Gastroesophageal sphincter (tissue), 3 donors: ENCODE measurements around the gene DMD.

Source experiments
- POLR2AphosphoS5 ChIP-seq: sonication (generic); formaldehyde crosslinking; IDR thresholded peaks from one replicate; pipeline ENCODE4 v1.6.1; 2017; ENCODE audit warnings: antibody characterized with exemption
- TF ChIP-seq, protein P1 (sequence below), 4 experiments: fragments of 200-600 bp in 2 of 4; fragments of 450-650 bp in 2 of 4; sonication (generic) in 1 of 4; IDR thresholded peaks; one replicate each; pipeline ENCODE4 v1.5.1; 2017 to 2019; ENCODE audit warnings: antibody characterized with exemption in 4 of 4, mild to moderate bottlenecking in 2 of 4, moderate library complexity in 2 of 4

DNA sequence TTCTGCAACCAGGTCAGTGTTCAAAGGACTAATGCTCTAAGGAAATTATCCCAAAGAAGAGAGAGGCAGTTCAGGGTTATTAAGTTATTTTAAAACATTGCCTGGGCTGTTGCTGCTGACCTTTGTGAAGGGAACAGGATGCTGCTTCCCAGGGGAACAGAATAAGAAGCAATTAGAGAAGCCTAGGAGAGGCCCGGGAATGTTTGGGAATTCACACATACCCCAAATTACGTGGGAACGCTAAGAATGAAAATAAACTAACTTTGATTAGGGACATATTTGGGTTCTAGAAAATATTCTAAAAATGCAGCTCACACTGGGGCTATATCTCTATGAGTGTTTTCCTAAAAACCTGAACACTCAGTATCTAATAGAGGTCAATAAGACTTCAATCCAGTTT is 1896.4 kb downstream of the DMD start:
- TF ChIP-seq, protein P1, sequence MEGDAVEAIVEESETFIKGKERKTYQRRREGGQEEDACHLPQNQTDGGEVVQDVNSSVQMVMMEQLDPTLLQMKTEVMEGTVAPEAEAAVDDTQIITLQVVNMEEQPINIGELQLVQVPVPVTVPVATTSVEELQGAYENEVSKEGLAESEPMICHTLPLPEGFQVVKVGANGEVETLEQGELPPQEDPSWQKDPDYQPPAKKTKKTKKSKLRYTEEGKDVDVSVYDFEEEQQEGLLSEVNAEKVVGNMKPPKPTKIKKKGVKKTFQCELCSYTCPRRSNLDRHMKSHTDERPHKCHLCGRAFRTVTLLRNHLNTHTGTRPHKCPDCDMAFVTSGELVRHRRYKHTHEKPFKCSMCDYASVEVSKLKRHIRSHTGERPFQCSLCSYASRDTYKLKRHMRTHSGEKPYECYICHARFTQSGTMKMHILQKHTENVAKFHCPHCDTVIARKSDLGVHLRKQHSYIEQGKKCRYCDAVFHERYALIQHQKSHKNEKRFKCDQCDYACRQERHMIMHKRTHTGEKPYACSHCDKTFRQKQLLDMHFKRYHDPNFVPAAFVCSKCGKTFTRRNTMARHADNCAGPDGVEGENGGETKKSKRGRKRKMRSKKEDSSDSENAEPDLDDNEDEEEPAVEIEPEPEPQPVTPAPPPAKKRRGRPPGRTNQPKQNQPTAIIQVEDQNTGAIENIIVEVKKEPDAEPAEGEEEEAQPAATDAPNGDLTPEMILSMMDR (IDR thresholded peaks at IDR 0.05) = no peak
- TF ChIP-seq POLR2AphosphoS5 = no peak
